B cell (primary cell): ENCODE measurements around the gene GPRC5B.
A peak's percentile ranks its signal among the peaks of the same experiment; 100 is the strongest.

Experiments used
- CTCF ChIP-seq: fragments of 200-600 bp; IDR thresholded peaks from one replicate; pipeline ENCODE4 v1.8.0; 2022; ENCODE audit warnings: antibody characterized with exemption, mild to moderate bottlenecking
- EZH2 ChIP-seq: IDR thresholded peaks from 2 replicates; pipeline ENCODE4 v1.6.1; 2012; ENCODE audit warnings: borderline replicate concordance, low read depth, mild to moderate bottlenecking, moderate library complexity, low read length; ENCODE audit not compliant: insufficient read depth, poor library complexity, severe bottlenecking

DNA sequence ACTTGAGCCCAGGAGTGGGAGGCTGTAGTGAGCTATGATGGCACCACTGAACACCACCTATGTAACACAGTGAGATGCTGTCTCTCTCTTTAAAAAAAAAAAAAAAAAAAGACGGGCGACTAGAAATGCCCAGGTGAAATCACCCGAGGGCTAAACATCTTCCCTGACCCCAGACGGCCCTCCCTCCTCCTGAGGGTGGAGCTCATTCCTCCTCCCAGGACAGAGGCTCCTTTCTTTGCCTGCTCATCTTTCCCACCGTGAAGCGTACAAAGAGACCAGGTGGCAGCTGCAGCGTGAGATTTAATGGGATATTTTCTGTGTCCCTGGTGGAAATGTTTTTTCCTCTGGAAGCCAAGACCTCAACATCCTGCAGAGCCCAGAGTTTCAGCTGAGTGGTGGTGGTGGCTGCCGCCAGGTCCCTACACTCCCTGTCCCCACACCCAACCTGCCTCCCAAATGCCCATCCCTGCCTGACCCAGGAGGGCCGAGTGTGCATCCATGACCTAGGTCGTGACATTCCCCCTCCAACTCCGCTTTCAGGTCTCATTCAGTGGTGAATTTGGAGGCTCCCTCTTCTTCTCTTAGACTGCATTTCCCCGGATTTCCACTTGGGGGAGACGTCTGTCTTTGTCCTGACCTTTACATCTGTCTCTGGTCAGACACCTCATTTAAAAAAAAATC, 14.4 kb upstream of the GPRC5B start:
- peak; percentile 76 for TF ChIP-seq CTCF
- TF ChIP-seq EZH2: no peak
